ENCODE data around the gene PSME2. TPM values are rescaled to one million over a fixed set of nuclear protein-coding genes. Genes with fewer than 3 reads are reported as not detected.
A peak's percentile ranks its signal among the peaks of the same experiment; 100 is the strongest.

PSME2 gene
- total and polyA plus RNA-seq, 2 of the 13 experiments (the other 11 are each of a cell fraction or from before 2014, with no cell fraction given), result 332 to 716 TPM

DNA sequence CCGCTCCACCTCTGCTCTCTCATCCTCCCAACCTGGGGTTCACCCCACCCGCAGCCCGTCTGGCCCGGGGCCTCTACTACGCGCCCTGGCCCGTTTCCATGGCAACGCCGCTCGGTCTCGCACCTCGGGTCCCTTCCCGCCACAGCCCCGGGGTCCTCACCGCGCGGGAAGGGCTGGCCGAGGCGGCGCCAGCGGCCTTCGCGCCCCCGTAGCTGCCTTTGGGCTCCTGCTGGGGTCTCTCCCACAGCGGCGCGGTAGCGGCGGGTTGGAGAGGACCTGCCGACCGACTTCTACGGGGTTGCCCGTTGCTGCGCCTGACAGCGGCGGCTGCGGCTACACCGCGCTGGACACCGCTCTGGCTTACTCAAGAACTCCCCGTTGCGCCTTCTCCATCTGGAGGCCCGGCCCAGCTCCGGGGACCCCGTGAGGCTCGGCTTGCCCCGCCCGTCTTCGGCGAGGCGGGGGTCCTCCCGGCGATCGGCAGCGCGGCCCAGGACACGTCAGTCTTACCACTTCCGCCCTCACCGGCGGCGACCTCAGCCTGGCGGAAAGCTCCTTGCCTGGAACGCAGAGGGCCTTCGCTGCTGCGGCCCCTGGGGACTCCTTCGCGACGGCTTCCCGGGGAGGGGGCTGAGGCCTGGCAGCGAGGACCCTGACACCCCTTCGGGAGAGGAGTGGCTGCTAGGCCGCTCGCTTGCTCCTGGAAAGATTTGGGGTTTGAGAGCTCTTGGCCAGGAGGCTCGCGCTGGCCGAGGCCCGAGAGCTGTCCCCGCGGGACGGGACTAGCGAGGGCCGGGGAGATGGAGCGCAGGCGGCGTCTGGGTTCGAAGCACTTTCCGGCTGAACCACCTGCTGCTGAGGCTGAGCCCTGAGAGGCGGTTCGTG, 49.0 kb upstream of the PSME2 start, which contains the start of gene TM9SF1 (continued):
- TF ChIP-seq, protein P1, sequence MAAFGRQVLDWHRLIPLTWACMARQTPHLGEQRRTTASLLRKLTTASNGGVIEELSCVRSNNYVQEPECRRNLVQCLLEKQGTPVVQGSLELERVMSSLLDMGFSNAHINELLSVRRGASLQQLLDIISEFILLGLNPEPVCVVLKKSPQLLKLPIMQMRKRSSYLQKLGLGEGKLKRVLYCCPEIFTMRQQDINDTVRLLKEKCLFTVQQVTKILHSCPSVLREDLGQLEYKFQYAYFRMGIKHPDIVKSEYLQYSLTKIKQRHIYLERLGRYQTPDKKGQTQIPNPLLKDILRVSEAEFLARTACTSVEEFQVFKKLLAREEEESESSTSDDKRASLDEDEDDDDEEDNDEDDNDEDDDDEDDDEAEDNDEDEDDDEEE (CRISPR knock-in tag; IDR thresholded peaks at IDR 0.05), result peak; percentile 99
- TF ChIP-seq, protein P2, sequence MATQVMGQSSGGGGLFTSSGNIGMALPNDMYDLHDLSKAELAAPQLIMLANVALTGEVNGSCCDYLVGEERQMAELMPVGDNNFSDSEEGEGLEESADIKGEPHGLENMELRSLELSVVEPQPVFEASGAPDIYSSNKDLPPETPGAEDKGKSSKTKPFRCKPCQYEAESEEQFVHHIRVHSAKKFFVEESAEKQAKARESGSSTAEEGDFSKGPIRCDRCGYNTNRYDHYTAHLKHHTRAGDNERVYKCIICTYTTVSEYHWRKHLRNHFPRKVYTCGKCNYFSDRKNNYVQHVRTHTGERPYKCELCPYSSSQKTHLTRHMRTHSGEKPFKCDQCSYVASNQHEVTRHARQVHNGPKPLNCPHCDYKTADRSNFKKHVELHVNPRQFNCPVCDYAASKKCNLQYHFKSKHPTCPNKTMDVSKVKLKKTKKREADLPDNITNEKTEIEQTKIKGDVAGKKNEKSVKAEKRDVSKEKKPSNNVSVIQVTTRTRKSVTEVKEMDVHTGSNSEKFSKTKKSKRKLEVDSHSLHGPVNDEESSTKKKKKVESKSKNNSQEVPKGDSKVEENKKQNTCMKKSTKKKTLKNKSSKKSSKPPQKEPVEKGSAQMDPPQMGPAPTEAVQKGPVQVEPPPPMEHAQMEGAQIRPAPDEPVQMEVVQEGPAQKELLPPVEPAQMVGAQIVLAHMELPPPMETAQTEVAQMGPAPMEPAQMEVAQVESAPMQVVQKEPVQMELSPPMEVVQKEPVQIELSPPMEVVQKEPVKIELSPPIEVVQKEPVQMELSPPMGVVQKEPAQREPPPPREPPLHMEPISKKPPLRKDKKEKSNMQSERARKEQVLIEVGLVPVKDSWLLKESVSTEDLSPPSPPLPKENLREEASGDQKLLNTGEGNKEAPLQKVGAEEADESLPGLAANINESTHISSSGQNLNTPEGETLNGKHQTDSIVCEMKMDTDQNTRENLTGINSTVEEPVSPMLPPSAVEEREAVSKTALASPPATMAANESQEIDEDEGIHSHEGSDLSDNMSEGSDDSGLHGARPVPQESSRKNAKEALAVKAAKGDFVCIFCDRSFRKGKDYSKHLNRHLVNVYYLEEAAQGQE (IDR thresholded peaks at IDR 0.05; ENCODE audit: borderline replicate concordance in 1 of 2, low read depth in 1 of 2, low read length in 2 of 2), result no peak; a peak in 2 of 4 replicates
- TF ChIP-seq KDM3A (CRISPR knock-in tag; IDR thresholded peaks at IDR 0.05; ENCODE audit: low read depth) (peak; percentile 97), NR2F6 (IDR thresholded peaks at IDR 0.05) (no peak), NR2F6 (CRISPR knock-in tag; IDR thresholded peaks at IDR 0.05) (peak; percentile 75), SOX6 (IDR thresholded peaks at IDR 0.05) (no peak), SOX6 (CRISPR knock-in tag; IDR thresholded peaks at IDR 0.05) (peak; percentile 80), JUNB (CRISPR knock-in tag; IDR thresholded peaks at IDR 0.05; ENCODE audit: borderline replicate concordance) (no peak), ZNF10 (CRISPR knock-in tag; IDR thresholded peaks at IDR 0.05; ENCODE audit: borderline replicate concordance, low read depth) (no peak; the same call in 1 of the 2 replicates), ZNF543 (CRISPR knock-in tag; IDR thresholded peaks at IDR 0.05) (peak; percentile 99), ZNF33B (CRISPR knock-in tag; IDR thresholded peaks at IDR 0.05) (peak; percentile 99), HDAC1 (CRISPR knock-in tag; IDR thresholded peaks at IDR 0.05) (no peak), ZNF619 (CRISPR knock-in tag; IDR thresholded peaks at IDR 0.05) (peak; percentile 100)
- TF ChIP-seq, protein P3, sequence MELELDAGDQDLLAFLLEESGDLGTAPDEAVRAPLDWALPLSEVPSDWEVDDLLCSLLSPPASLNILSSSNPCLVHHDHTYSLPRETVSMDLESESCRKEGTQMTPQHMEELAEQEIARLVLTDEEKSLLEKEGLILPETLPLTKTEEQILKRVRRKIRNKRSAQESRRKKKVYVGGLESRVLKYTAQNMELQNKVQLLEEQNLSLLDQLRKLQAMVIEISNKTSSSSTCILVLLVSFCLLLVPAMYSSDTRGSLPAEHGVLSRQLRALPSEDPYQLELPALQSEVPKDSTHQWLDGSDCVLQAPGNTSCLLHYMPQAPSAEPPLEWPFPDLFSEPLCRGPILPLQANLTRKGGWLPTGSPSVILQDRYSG (CRISPR knock-in tag; IDR thresholded peaks at IDR 0.05), result peak; percentile 97
- TF ChIP-seq, protein P4, sequence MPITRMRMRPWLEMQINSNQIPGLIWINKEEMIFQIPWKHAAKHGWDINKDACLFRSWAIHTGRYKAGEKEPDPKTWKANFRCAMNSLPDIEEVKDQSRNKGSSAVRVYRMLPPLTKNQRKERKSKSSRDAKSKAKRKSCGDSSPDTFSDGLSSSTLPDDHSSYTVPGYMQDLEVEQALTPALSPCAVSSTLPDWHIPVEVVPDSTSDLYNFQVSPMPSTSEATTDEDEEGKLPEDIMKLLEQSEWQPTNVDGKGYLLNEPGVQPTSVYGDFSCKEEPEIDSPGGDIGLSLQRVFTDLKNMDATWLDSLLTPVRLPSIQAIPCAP (CRISPR knock-in tag; IDR thresholded peaks at IDR 0.05; ENCODE audit: low read depth), result 0 out of 2 replicates have a peak, but pooled peaks have one; percentile 0
- TF ChIP-seq, protein P5, sequence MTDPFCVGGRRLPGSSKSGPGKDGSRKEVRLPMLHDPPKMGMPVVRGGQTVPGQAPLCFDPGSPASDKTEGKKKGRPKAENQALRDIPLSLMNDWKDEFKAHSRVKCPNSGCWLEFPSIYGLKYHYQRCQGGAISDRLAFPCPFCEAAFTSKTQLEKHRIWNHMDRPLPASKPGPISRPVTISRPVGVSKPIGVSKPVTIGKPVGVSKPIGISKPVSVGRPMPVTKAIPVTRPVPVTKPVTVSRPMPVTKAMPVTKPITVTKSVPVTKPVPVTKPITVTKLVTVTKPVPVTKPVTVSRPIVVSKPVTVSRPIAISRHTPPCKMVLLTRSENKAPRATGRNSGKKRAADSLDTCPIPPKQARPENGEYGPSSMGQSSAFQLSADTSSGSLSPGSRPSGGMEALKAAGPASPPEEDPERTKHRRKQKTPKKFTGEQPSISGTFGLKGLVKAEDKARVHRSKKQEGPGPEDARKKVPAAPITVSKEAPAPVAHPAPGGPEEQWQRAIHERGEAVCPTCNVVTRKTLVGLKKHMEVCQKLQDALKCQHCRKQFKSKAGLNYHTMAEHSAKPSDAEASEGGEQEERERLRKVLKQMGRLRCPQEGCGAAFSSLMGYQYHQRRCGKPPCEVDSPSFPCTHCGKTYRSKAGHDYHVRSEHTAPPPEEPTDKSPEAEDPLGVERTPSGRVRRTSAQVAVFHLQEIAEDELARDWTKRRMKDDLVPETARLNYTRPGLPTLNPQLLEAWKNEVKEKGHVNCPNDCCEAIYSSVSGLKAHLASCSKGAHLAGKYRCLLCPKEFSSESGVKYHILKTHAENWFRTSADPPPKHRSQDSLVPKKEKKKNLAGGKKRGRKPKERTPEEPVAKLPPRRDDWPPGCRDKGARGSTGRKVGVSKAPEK (CRISPR knock-in tag; IDR thresholded peaks at IDR 0.05; ENCODE audit: borderline replicate concordance), result peak; percentile 92; the same call in 1 of the 2 replicates
